Adipocyte (in vitro differentiated cells): ENCODE results near the gene AGAP2.

Experiments used
- DNase-seq: peaks from one replicate; pipeline ENCODE4 v3.0.0-alpha.2; 2015; ENCODE audit warnings: low read depth
- H3K27me3 ChIP-seq: replicated peaks from 2 replicates; pipeline ENCODE4 v1.7.0; 2013; ENCODE audit warnings: mild to moderate bottlenecking, low read length, moderate library complexity; ENCODE audit not compliant: control insufficient read depth, insufficient read depth
- H3K36me3 ChIP-seq: 2 replicates; pipeline ENCODE4 v1.7.0; 2013; ENCODE audit warnings: low read length, mild to moderate bottlenecking, moderate library complexity; ENCODE audit not compliant: control insufficient read depth, insufficient read depth, severe bottlenecking
- H3K4me1 ChIP-seq: 2 replicates; pipeline ENCODE4 v1.7.0; 2013; ENCODE audit warnings: mild to moderate bottlenecking, low read length, moderate library complexity; ENCODE audit not compliant: control insufficient read depth, insufficient read depth
- H3K4me3 ChIP-seq: 2 replicates; pipeline ENCODE4 v1.7.0; 2013; ENCODE audit warnings: mild to moderate bottlenecking, low read length, moderate library complexity
- H3K9ac ChIP-seq: 2 replicates; pipeline ENCODE4 v1.7.0; 2013; ENCODE audit warnings: mild to moderate bottlenecking, low read length, moderate library complexity
- H3K9me3 ChIP-seq: 2 replicates; pipeline ENCODE4 v1.7.0; 2013; ENCODE audit warnings: mild to moderate bottlenecking, low read length, moderate library complexity; ENCODE audit not compliant: control insufficient read depth

Gene AGAP2

DNA sequence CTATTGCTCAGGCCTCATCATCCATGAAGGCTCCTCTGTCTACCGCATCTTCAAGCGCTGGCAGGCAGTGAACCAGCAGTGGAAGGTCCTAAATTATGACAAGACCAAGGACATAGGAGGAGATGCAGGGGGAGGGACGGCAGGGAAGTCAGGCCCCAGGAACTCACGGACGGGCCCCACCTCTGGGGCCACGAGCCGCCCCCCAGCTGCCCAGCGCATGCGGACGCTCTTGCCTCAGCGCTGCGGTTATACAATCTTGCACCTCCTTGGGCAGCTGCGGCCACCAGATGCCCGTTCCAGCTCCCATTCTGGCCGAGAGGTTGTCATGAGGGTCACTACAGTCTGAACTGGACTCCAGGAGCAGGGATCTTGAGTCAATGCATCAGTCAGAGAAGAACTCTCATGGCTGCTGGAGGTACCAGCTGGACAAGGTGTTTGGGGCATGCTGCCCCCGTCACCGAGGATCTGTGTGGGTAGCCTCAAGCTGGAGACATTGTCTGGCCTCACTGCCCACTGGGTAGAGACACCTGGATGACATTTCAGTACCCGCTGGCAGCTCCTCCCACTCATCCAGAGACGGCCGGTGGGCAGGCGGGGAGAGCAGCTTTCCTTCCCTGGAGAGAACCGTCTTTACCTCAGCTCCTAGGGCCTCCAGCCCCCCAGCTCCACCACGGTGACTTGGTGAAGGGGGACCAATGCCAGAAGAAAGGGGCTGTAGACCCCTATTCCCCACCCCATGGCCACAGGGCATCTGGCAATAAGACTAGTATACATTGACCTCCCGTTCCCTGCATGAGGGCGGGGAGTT lies 20.2 kb upstream of the AGAP2 start:
- no peak overlapping the region for H3K9ac ChIP-seq
- H3K4me1 ChIP-seq = peaks cover 4% of the 10 kb centered on the region
- peaks cover 17% of the 10 kb centered on the region for H3K27me3 ChIP-seq
- H3K36me3 ChIP-seq = no peaks in the 10 kb centered on the region
- H3K9me3 ChIP-seq = no peaks in the 10 kb centered on the region
- no peak for DNase-seq
- H3K4me3 ChIP-seq = no peak overlapping the region

DNA sequence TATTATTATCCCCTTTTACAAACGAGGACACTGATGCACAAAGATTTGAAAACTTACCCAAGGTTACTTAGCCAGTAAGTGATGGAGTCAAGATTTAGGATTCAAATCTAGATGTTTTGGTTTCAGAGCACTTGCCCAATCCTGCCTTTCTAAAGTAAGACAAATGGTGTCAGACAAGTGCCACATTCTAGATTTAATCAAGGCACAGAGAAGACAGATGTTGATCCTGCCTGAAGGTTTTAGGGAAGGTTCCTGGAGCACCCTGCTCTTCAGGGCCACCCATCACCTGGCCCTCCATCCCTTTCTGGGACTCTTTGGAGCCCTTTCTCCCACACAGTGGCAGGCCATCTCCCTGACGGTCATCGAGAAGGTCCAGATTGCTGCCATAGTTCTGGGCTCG lies 19.2 kb upstream of the AGAP2 start:
- peaks cover 13% of the 10 kb centered on the region for H3K27me3 ChIP-seq
- H3K9ac ChIP-seq = no peak overlapping the region
- no peaks in the 10 kb centered on the region for H3K36me3 ChIP-seq
- H3K4me1 ChIP-seq = peaks cover 6% of the 10 kb centered on the region
- H3K9me3 ChIP-seq = no peaks in the 10 kb centered on the region
- H3K4me3 ChIP-seq = no peak overlapping the region
- DNase-seq = no peak

DNA sequence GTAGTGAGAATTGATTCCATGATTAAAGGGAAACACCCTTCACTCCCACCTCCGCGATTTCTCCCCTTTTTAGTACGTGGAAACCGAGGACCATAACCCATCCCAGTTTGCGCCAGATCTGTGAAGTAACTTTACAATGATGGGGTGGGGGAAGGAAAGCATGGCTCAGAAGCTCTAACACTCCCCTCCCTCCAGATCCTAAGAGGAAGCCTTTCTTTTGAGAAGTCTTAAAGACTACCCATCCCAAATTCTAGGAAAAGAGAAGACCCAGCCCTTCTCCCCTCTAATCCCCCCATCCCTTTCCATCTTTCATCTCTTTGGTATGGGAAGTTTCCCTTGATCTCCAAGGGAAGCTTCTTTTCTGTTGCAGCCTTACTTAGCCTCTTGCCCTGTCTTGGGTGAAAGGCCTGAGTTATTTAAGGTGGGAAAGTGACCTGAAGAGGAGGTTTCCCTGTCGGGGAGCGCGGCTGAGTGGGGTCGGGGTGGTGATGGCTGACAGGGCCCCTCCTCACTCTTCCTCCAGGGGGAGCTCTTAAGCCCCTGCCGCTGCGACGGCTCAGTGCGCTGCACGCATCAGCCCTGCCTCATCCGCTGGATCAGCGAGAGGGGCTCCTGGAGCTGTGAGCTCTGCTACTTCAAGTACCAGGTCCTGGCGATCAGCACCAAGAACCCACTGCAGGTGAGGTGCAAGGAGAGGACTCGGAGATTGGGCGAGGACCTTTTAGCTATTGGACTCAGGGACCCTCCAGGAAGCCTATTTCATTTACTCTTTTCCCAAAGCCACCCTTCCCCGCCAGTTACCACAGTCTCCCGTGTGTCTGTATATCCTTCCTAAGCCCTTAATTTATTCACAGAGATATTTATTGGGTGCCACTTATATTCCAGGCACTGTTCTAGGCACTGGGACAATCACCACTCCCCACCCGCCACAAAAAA lies 18.1 kb upstream of the AGAP2 start:
- H3K9ac ChIP-seq = no peak overlapping the region
- no peak for DNase-seq
- H3K9me3 ChIP-seq = no peaks in the 10 kb centered on the region
- peaks cover 9% of the 10 kb centered on the region for H3K4me1 ChIP-seq
- no peak overlapping the region for H3K4me3 ChIP-seq
- peaks cover 13% of the 10 kb centered on the region for H3K27me3 ChIP-seq
- H3K36me3 ChIP-seq = no peaks in the 10 kb centered on the region

DNA sequence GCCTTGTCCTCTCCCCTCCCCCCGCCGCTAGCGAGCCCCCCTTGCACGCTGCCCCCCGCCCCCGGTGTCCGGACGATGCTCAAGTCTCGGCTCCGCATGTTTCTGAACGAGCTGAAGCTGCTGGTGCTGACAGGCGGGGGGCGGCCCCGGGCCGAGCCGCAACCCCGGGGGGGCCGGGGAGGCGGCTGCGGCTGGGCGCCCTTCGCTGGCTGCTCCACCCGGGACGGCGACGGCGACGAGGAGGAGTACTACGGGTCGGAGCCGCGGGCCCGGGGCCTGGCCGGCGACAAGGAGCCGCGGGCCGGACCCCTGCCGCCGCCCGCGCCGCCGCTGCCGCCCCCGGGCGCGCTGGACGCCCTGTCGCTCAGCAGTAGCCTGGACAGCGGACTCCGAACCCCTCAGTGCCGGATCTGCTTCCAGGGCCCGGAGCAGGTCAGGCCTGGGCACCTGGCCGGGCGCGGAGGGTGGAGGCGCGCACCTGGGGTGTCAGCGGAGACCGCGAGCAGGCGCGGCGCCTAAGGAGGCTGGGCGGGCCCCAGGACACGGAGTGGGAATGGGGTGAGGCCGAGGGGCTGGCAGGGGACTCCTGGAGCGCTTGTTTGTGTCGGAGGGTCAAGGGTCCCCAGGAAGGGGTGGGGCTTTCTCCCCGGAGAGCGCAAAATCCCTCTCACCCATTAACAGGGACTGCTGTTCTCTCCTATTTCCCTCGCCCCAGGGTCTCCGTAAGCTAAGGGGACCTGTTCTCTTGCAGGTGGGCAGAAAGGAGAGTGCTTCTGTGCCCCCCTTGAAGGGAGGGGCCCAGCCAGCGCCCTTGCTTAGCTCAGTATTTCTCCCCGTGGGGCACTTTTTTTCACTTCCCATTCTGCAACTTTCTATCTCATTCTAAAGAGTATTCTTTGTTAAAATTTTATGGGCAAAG lies 17.2 kb upstream of the AGAP2 start:
- peak overlapping the region; percentile 67 for H3K4me3 ChIP-seq
- peak; percentile 53 for DNase-seq
- H3K27me3 ChIP-seq = peaks cover 11% of the 10 kb centered on the region
- peaks cover 2% of the 10 kb centered on the region for H3K36me3 ChIP-seq
- H3K9me3 ChIP-seq = no peaks in the 10 kb centered on the region
- H3K4me1 ChIP-seq = peaks cover 17% of the 10 kb centered on the region
- H3K9ac ChIP-seq = no peak overlapping the region

DNA sequence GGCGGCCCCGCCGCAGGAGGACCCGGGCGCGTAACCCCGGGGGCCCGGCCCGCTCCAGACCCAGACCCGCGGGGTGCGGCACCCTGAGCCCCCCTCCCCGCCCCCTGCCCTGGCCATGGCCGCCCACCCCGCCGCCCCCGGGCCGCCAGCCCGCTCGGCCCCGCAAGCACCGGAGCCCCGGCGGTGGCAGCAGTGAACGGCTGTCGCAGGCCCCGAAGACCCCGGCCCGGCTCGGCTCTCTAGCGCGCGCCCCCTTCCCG lies 16.6 kb upstream of the AGAP2 start:
- Histone ChIP-seq H3K9ac (no peak overlapping the region), H3K4me3 (no peak overlapping the region), H3K27me3 (peaks cover 11% of the 10 kb centered on the region), H3K9me3 (no peaks in the 10 kb centered on the region), H3K36me3 (peaks cover 8% of the 10 kb centered on the region), H3K4me1 (peaks cover 20% of the 10 kb centered on the region)
- DNase-seq = no peak

DNA sequence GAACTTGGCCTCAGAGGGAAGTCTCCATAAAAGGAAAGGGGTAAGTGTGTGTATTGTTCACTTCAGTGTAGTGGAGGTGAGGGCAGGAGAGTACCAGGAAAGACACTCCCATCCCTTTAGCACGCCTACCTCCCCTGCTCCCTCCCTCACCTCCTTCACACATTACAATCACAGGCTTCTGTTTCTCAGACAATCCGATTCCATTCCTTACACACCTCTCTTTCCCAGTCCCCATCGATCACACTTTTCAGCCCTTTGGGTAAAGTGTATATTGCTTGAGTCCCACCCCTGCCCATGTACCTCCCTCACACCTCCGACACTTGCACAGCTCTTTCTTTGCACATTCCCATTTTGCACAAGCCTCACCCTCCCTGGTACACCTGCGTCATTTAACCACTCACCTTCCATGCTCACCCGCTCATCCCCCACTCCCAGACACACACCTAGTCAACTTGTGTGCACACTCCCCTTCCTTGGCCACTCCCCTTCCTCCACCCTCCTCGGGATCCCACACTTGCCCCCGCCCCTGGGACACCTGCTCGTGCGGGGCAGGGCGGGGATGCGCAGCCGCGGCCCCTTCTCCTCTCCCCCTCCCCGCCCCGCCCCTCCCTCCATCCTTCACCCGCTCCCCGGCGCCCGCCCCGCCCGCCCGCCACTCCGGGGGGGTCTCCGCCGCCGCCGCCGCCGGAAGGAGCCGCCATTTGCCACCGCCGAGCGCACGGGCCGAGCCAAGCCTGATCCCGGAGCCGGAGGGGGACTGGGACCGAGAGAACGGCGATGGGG lies 16.1 kb upstream of the AGAP2 start, which contains the start of gene MARCHF9:
Gene MARCHF9 (plus strand): TSS at position 693 of the 783 bp plus-strand sequence. CDS start 426 bp downstream, outside the sequence.
- H3K4me1 ChIP-seq = peaks cover 20% of the 10 kb centered on the region
- H3K4me3 ChIP-seq = peak within 1 kb of the TSS; percentile 69
- no peaks in the 10 kb centered on the region for H3K9me3 ChIP-seq
- H3K36me3 ChIP-seq = peaks cover 10% of the 10 kb centered on the region
- H3K9ac ChIP-seq = no peak within 1 kb of the TSS
- peak; percentile 47 for DNase-seq
- H3K27me3 ChIP-seq = peaks cover 11% of the 10 kb centered on the region

DNA sequence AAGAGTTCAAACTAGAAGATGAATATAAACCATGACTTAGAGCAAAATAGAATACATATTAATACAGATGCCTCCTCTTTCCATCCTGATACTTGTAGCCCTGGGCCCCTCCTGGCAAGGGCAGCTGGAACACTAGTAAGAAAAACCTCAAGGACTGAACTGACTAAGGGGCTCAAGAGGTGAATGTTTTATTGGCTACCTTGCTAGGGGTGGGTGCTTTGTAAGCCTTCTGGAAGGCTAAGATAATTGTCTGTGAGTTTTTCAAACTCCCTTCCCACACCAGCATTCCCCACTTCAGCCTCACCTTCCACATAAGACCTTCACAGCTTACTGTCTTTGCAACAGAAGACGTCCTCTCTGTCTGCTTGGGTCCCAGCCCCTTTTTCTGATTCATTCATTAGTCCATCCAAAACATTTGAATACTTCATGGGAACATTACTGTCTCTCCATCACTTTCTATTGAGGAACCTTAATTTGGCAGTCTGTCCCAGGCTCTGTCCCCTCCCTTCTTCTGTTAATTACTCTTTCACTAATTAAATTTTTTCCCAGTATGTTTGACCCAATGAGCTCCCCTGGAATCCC lies 15.3 kb upstream of the AGAP2 start:
- no peak for DNase-seq
- H3K4me3 ChIP-seq = no peak overlapping the region

DNA sequence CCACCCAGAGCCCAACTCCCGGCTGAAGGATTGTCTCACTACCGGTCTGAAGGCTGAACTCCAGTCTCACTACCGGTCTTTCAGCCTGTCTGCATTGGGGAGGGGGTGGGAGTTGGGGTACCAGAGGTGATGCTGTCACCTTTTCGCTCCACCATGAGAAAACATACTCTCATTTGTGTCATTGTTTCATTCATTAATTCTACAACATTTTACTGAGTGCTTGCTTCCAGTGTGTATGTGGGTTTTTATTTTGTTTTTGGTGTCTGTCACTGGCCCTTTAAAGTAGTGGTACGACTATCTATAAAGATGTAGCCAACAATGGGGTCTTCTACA lies 14.1 kb upstream of the AGAP2 start:
- Histone ChIP-seq H3K36me3 (peaks cover 29% of the 10 kb centered on the region), H3K9ac (peak overlapping the region; percentile 61), H3K4me1 (peaks cover 20% of the 10 kb centered on the region), H3K4me3 (peak overlapping the region; percentile 93), H3K27me3 (peaks cover 11% of the 10 kb centered on the region), H3K9me3 (no peaks in the 10 kb centered on the region)
- no peak for DNase-seq

More for the DNA sequence above, 15.3 kb upstream of the AGAP2 start:
- peaks cover 11% of the 10 kb centered on the region for H3K27me3 ChIP-seq
- H3K36me3 ChIP-seq = peaks cover 17% of the 10 kb centered on the region
- no peak overlapping the region for H3K9ac ChIP-seq
- no peaks in the 10 kb centered on the region for H3K9me3 ChIP-seq
- peaks cover 20% of the 10 kb centered on the region for H3K4me1 ChIP-seq

DNA sequence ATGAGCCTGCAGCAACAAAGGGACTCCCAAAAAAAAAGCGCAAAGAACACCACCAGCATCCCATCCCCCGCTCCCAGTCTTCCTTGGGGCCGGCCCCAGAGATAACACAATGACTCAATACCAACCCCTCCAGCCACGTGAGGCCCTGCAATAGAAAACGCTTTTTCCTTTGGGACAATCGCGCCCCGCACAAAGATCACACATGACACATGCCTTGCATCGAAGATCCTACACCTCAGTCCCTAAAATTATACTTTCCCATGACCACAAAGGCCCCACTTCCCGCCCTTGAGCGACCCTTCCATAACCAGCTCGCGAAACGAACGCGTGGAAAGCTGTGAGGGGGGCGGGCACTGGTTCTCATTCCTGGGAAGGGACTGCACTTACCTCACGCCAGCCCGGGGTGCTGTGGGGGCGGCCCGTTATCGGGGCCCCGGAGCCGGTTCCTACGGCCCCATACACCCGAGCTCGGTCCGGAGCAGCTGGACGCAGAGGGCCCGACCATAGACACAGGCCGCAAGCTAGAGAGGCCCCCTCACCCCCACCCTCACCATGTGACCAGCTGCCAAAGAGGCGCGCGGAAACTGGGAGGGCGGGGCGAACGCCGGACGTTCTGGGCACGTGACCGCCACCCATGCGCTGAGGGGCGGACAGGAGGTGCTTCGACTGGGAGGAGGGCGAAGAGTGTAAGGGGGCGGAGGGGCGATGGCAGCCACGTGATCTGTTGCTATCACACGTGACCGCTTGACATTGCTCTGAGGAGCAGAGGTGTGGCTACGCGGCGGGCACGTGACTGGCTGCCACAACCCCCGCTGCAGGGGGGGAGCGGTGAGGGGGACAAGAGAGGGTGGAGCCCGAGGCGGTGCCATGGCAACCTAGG lies 13.5 kb upstream of the AGAP2 start, which contains the start of gene CDK4:
Gene CDK4 (minus strand): TSS at position 523 of the 880 bp plus-strand sequence. CDS start 593 bp downstream, outside the sequence.
- H3K9me3 ChIP-seq = no peaks in the 10 kb centered on the region
- DNase-seq = peak; percentile 99
- H3K4me3 ChIP-seq = peak within 1 kb of the TSS; percentile 93
- H3K9ac ChIP-seq = peak within 1 kb of the TSS; percentile 92
- H3K27me3 ChIP-seq = peaks cover 11% of the 10 kb centered on the region
- peaks cover 20% of the 10 kb centered on the region for H3K4me1 ChIP-seq
- H3K36me3 ChIP-seq = peaks cover 35% of the 10 kb centered on the region
